Pancreas (tissue), 10 donors: Measurements from ENCODE around the gene SLC35E1. TPM values are rescaled to one million over a fixed set of nuclear protein-coding genes. Genes with fewer than 3 reads are reported as not detected.

ENCODE experiments used
- ATAC-seq, 4 donors: fragments of 200-7000 bp; cut with Tn5 transposase; one replicate each; pipeline versions ENCODE4 v1.8.0 to v1.9.1; 2020; ENCODE audit warnings: mild to moderate bottlenecking in 4 of 4, moderate library complexity in 4 of 4
- DNase-seq, 6 donors: peaks; one replicate each; pipeline ENCODE4 v3.0.0-alpha.2; 2020
- FAIRE-seq: peaks from 2 replicates; lab custom pipeline; 2012; peaks lifted over from hg19 to GRCh38; lab: Jason Lieb, UNC
- H3K27ac ChIP-seq, 4 donors: fragments of 200-600 bp; sonication (generic); 1 replicate in 3 of 4; 2 replicates in 1 of 4; pipeline versions ENCODE4 v1.5.0 to v1.8.0; 2020
- H3K27me3 ChIP-seq, 4 donors: fragments of 200-600 bp; one replicate each; pipeline ENCODE4 v1.8.0; 2021
- H3K36me3 ChIP-seq, 3 donors: fragments of 200-600 bp; sonication (generic) in 1 of 3; one replicate each; pipeline versions ENCODE4 v1.5.0 to v1.8.0; 2020 to 2021
- H3K4me1 ChIP-seq, 3 donors: fragments of 200-600 bp; one replicate each; pipeline ENCODE4 v1.8.0; 2021
- H3K4me3 ChIP-seq, 4 donors: fragments of 200-600 bp; sonication (generic) in 2 of 4; one replicate each; pipeline versions ENCODE4 v1.5.0 to v1.8.0; 2020 to 2021
- H3K9me3 ChIP-seq, 4 donors: fragments of 200-600 bp; one replicate each; pipeline ENCODE4 v1.8.0; 2021
- WGBS, 2 donors: extraction: QIAGEN DNeasy Blood & Tissue Kit; methylation state at CpG; one replicate each; pipeline ENCODE4 v1.1.7; 2013; 5-methylcytosine and 5-hydroxymethylcytosine counted together
- intact Hi-C, 3 donors: fragments of 100-400 bp; cut with DNase I; formaldehyde crosslinking; loops; one replicate each; pipeline versions ENCODE4 v1.11.1 to v1.14.2; 2022
- polyA plus RNA-seq, 2 donors: library from polyadenylated mRNA; stranded (reverse); fragments of 200-250 nt; gene quantifications; one replicate each; pipeline ENCODE4 v1.2.3, GENCODE V29; 2013
- total RNA-seq, 6 donors: library from RNA; stranded (reverse); fragmentation: NEBNext Ultra II Directional in 4 of 6; extraction: Animal tissue kit (Norgen Biotek cat#: 25700) in 4 of 6; gene quantifications; one replicate each; pipeline versions ENCODE4 v1.2.1 to v1.2.4, GENCODE V29; 2021 to 2023
- TF ChIP-seq, protein P1 (sequence below), 4 donors: fragments of 200-600 bp; sonication (generic) in 3 of 4; IDR thresholded peaks; one replicate each; pipeline versions ENCODE4 v1.5.0 to v1.8.0; 2021; ENCODE audit warnings: antibody characterized with exemption in 4 of 4
- donor health status: healthy with polysubstance abuse.
- donor health status: DM: no; HTN: no; CAD: no; lungs with moderate emphysema.
- donor health status: DM: no; HTN: no; CAD: no.
- donor health status: control.
- donor health status: control.
- donor health status: Bipolar disorder and iron deficiency.
- donor health status: DM: yes; HTN: yes; CAD: no.
- donor health status: DM: no; HTN: no; CAD: no.
- donor health status: DM: no; HTN: no; CAD: no.
- donor health status: DM: yes; HTN: yes; CAD: no.

The SLC35E1 gene
- total and polyA plus RNA-seq, 8 donors = 22.9 to 42.1 (median 34.0) TPM

DNA sequence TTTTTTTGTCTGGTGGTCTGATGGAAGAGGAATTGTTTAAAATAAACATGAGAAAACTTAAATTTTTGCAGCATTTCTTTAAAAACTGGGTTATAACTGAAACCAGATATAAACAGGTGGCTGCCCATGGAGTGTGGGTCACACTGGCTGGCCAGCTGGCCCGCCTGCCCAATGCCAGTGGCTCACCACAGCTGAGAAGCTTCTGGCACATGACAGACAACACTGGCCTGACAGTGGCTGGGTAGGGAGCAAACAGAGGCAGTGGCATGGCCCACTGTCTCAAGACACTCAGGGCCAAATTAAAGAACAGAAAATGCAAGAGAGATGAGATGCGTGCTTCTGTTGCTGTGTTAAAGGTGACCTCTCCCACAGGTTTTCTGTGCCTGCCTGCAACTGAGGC lies 3.1 kb upstream of the SLC35E1 start:
- FAIRE-seq = no peak
- 86 to 96% methylated on average over 2 of the region's 2 CpGs for WGBS, 2 donors

DNA sequence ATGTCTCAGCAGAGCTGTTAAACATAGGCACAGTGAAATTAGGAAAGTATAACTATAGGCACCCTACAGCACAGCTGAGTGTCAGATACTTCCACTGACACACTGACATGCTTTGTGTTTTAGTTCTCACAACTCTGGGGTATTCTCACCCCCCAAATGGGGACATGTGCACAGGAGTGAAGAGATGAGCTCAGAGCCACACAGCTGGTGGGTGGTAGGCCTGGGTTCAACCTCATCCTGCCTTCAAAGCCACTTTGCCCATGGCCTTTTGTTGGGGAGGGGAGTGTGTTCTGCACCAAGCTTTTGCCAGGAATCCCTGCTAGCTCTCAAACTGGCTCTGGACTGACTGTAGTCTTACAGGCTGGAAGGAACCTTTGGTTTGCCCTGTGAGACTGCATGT lies 1.7 kb upstream of the SLC35E1 start:
- DNase-seq = no peak
- no peak for FAIRE-seq
- no peak overlapping the region for H3K27ac ChIP-seq
- H3K4me3 ChIP-seq = peak overlapping the region in 1 of 4 donors; percentile 97
- peaks cover 11 to 38% (median 23%) of the 10 kb centered on the region in 3 donors for H3K4me1 ChIP-seq
- ATAC-seq = no peak
- peaks cover 0 to 16% (median 5%) of the 10 kb centered on the region in 3 donors for H3K36me3 ChIP-seq
- no peaks in the 10 kb centered on the region for H3K9me3 ChIP-seq
- intact Hi-C loops = loop anchor here in 2 of 3 donors (10.0 kb wide), 1 partner anchor 51 kb away; the partner anchor contains the start of gene MED26 (in 2 of the 2)
- TF ChIP-seq, protein P1, sequence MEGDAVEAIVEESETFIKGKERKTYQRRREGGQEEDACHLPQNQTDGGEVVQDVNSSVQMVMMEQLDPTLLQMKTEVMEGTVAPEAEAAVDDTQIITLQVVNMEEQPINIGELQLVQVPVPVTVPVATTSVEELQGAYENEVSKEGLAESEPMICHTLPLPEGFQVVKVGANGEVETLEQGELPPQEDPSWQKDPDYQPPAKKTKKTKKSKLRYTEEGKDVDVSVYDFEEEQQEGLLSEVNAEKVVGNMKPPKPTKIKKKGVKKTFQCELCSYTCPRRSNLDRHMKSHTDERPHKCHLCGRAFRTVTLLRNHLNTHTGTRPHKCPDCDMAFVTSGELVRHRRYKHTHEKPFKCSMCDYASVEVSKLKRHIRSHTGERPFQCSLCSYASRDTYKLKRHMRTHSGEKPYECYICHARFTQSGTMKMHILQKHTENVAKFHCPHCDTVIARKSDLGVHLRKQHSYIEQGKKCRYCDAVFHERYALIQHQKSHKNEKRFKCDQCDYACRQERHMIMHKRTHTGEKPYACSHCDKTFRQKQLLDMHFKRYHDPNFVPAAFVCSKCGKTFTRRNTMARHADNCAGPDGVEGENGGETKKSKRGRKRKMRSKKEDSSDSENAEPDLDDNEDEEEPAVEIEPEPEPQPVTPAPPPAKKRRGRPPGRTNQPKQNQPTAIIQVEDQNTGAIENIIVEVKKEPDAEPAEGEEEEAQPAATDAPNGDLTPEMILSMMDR (IDR thresholded peaks at IDR 0.05) = no peak
- no peaks in the 10 kb centered on the region for H3K27me3 ChIP-seq

More for the DNA sequence above, 3.1 kb upstream of the SLC35E1 start:
- TF ChIP-seq, protein P1 (IDR thresholded peaks at IDR 0.05) = no peak
- H3K36me3 ChIP-seq = peaks cover 0 to 16% (median 5%) of the 10 kb centered on the region in 3 donors
- intact Hi-C loops = loop anchor here in 2 of 3 donors (10.0 kb wide), 1 partner anchor 50 kb away; the partner anchor contains the start of gene MED26 (in 2 of the 2)
- no peaks in the 10 kb centered on the region for H3K9me3 ChIP-seq
- no peak for DNase-seq
- H3K4me3 ChIP-seq = no peak overlapping the region
- peaks cover 6 to 25% (median 20%) of the 10 kb centered on the region in 3 donors for H3K4me1 ChIP-seq
- no peaks in the 10 kb centered on the region for H3K27me3 ChIP-seq
- ATAC-seq = no peak
- H3K27ac ChIP-seq = no peak overlapping the region

DNA sequence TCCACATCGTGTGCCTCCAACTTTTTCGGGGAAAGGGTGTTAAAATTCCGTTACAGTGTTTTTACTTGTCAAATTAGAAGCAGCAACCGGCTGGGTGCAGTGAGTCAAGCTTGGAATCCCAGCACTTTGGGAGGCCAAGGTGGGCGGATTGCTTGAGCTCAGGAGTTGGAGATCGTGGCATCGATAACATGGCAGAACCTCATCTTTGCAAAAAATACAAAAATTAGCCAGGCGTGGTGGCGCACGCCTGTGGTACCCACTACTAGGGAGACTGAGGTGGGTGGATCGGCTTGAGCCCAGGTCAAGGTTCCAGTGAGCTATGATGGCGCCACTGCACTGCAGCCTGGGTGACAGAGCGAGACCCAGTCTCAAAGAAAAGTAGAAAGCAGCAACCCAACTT lies 1.1 kb upstream of the SLC35E1 start:
- peaks cover 11 to 38% (median 23%) of the 10 kb centered on the region in 3 donors for H3K4me1 ChIP-seq
- H3K9me3 ChIP-seq = no peaks in the 10 kb centered on the region
- no peak for FAIRE-seq
- H3K27ac ChIP-seq = peak overlapping the region in 3 of 4 donors; percentile 64 to 77 (median 73)
- H3K27me3 ChIP-seq = no peaks in the 10 kb centered on the region
- TF ChIP-seq, protein P1 (IDR thresholded peaks at IDR 0.05) = no peak
- intact Hi-C loops = loop anchor here in 2 of 3 donors (10.0 kb wide), 1 partner anchor 52 kb away; the partner anchor contains the start of gene MED26 (in 2 of the 2)
- no peak for ATAC-seq
- WGBS, 2 donors = 56 to 59% methylated on average over 13 of the region's 13 CpGs
- peak in 1 of 6 donors; percentile 24 for DNase-seq
- peaks cover 0 to 16% (median 5%) of the 10 kb centered on the region in 3 donors for H3K36me3 ChIP-seq
- peak overlapping the region; percentile 60 to 97 (median 92) for H3K4me3 ChIP-seq

DNA sequence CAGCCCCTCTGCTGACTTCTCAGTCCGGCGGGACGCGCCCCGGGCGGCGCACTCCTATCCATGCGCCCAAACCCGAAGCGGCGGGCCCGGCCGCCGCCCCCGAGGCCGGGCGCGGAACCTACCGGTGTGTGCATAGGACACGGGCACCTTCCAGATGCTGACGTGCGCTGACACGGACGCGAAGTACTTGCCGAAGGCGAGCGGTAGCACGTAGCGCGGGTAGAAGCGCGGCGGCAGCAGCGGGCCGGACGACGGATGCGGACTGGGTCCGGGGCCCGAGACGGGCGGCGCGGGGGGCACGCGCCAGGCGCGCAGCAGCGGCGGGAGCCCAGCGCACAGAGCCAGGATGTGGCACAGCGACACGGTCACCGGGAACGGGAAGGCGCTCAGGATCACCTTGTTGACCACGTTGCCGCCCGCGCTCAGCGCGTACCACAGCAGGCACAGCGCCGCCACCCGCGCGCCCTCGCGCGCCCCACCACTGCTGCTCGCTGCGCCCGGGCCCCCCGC lies 338 bp downstream of the SLC35E1 start:
- DNase-seq (peak in 3 of 6 donors; percentile 33 to 65 (median 50)), ATAC-seq (peak in 1 of 4 donors; percentile 1), FAIRE-seq (no peak)
- H3K27me3 ChIP-seq = no peaks in the 10 kb centered on the region
- intact Hi-C loops = loop anchor here in 2 of 3 donors (10.0 kb wide), 1 partner anchor 53 kb away; the partner anchor contains the start of gene MED26 (in 2 of the 2)
- H3K4me3 ChIP-seq = peak overlapping the region; percentile 83 to 97 (median 92)
- H3K27ac ChIP-seq = peak overlapping the region; percentile 76 to 87 (median 78)
- peaks cover 11 to 38% (median 23%) of the 10 kb centered on the region in 3 donors for H3K4me1 ChIP-seq
- peaks cover 0 to 22% (median 9%) of the 10 kb centered on the region in 3 donors for H3K36me3 ChIP-seq
- 0 to 1% methylated on average over 56 to 75 of the region's 75 CpGs for WGBS, 2 donors
- H3K9me3 ChIP-seq = no peaks in the 10 kb centered on the region
- TF ChIP-seq, protein P1 (IDR thresholded peaks at IDR 0.05) = no peak
